ENCODE data around the gene FBL. TPM values are rescaled to one million over a fixed set of nuclear protein-coding genes. Genes with fewer than 3 reads are reported as not detected.

FBL gene
- total RNA-seq, 2 experiments from 2014 or later = 779 to 780 TPM

- ChIA-PET POLR2A (interaction anchor here (0.5 to 3.2 kb wide), 5 partner anchors 12 to 1521 kb away, joined by 3 to 12 read pairs (median 3); partner anchors contain the start of genes DYRK1B, PSMC4 and ZNF780A), CTCF (interaction anchor here (1.5 to 4.2 kb wide), 3 partner anchors 12 to 125 kb away, joined by 6 to 18 read pairs (median 13); partner anchors contain the start of genes DYRK1B and PSMC4)
Measured at GRCh38 chr19:39845584-39845932, 621 bp downstream of the FBL start.

- POLR2A ChIA-PET = interaction anchor here (0.6 to 3.2 kb wide), 5 partner anchors 12 to 247 kb away, joined by 3 to 12 read pairs (median 3); partner anchors contain the start of genes DYRK1B, PSMC4 and ZNF780A
- CTCF ChIA-PET = interaction anchor here (1.5 to 4.2 kb wide), 3 partner anchors 12 to 125 kb away, joined by 6 to 18 read pairs (median 13); partner anchors contain the start of genes DYRK1B and PSMC4
Measured at GRCh38 chr19:39845172-39845571, 1.0 kb downstream of the FBL start.

DNA sequence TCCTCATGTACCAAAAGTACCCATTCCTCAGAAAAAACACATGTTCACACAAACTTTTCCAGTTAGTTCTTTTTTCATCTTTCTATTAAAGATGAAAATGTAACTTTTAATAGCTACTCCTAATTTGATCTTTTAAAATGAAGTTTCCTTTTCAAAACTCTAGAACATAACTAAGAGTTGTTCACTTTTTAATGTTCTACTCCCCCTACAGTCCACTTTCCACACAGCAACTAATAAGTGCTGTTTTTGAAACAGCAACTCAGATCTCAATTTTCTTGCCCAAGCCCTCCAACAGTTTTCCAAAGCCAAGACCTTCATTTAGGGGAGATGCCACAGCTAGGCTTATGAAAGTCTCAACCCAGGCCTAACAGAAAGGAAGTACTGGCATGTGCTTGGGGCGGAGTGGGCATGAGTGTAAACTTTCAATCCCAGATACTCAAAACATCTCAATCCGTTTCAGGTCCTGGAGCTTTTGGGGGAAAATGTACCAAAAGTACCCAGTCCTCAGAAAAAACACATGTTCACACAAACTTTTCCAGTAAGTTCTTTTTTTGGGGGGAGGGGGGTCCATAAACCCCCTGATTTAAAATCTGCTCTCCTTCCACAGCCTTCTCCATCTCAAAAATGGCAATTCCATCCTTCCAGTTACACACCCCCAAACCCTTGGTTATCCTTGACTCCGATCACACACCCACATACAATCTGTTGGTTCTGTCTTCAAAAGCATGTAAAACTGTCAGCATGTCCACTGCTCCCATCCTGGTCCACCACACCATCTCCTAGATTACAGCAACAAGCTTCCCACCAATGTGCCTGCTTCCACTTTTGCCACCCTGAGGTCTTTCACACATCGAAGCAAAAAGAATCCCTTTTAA is 2.0 kb downstream of the FBL start:
- ChIA-PET CTCF (interaction anchor here (0.9 to 4.2 kb wide), 5 partner anchors 11 to 397 kb away, joined by 3 to 18 read pairs (median 7); partner anchors contain the start of genes DYRK1B and PSMC4), POLR2A (interaction anchor here (0.5 to 3.2 kb wide), 4 partner anchors 11 to 1760 kb away, joined by 3 to 12 read pairs (median 4); partner anchors contain the start of genes DYRK1B and PSMC4)

- POLR2A ChIA-PET = interaction anchor here (0.6 to 0.9 kb wide), 3 partner anchors 9 to 348 kb away, joined by 3 to 4 read pairs (median 4); partner anchors contain the start of genes DYRK1B and PSMC4
Measured at GRCh38 chr19:39842693-39843435, 3.3 kb downstream of the FBL start.

GRCh38 chr19:39841041-39841440 is 5.1 kb downstream of the FBL start:
- POLR2A ChIA-PET = no interaction called here
- CTCF ChIA-PET = interaction anchor here (1.2 kb wide), 2 partner anchors 48 to 130 kb away, joined by 3 to 4 read pairs; partner anchors contain the start of gene PSMC4

More at GRCh38 chr19:39842693-39843435, 3.3 kb downstream of the FBL start:
- CTCF ChIA-PET = interaction anchor here (0.9 to 3.1 kb wide), 3 partner anchors 9 to 50 kb away, joined by 3 to 13 read pairs (median 7); partner anchors contain the start of gene DYRK1B

DNA sequence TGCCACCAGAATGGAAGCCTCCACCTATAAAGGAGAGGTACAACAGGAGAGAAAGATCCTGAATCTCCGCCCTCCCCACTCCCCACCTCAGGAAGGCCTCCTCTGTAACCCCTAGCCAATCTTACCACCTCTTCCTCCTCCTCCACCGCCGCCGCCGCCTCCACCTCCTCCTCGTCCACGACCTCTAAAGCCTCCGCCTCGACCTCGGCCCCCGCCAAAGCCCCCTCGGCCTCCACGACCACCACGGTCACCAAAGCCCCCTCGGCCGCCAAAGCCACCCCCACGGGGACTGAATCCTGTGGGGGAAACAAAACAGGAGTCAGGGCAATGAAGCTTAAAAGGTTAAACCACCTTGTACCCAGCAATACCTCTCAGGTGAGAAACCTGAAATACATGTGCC is 5.7 kb downstream of the FBL start:
- CTCF ChIA-PET = interaction anchor here (0.6 to 1.2 kb wide), 3 partner anchors 48 to 1714 kb away, joined by 3 to 4 read pairs (median 3); partner anchors contain the start of gene PSMC4
- POLR2A ChIA-PET = no interaction called here

- ChIA-PET POLR2A (no interaction called here), CTCF (interaction anchor here (0.6 to 1.2 kb wide), 2 partner anchors 131 to 1715 kb away, joined by 3 to 4 read pairs; partner anchors contain the start of gene PSMC4)
Measured at GRCh38 chr19:39839678-39840327, 6.4 kb downstream of the FBL start.

DNA sequence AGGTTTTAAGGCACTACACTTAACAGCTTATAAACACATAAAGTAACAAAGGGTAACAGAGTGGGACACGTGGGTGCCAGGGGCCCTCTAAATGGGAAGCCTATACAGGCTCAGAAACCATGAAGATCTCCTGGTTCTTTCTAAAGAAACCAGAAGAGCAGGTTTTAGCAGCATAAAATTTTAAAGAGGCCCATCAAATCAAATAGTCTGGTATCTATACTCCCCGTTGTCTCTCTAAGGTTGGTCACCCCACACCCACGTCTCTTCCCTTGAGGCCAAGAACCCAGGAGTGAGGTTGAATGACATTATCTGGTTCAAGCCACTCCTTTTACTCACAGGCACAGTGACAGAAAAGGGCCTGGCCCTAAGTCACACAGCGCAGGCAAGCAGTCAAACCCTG is 7.6 kb downstream of the FBL start:
- ChIA-PET POLR2A (no interaction called here), CTCF (no interaction called here)

GRCh38 chr19:39837978-39838377 is 8.2 kb downstream of the FBL start:
- CTCF ChIA-PET = no interaction called here
- POLR2A ChIA-PET = no interaction called here

GRCh38 chr19:39834287-39834841 is 11.8 kb downstream of the FBL start:
- CTCF ChIA-PET = interaction anchor here (0.8 to 2.2 kb wide), 5 partner anchors 10 to 158 kb away, joined by 3 to 13 read pairs (median 5); no protein-coding TSS in a partner anchor
- POLR2A ChIA-PET = interaction anchor here (1.1 to 2.1 kb wide), 3 partner anchors 8 to 514 kb away, joined by 3 to 12 read pairs (median 4); partner anchors contain the start of genes C19orf47 and FBL

DNA sequence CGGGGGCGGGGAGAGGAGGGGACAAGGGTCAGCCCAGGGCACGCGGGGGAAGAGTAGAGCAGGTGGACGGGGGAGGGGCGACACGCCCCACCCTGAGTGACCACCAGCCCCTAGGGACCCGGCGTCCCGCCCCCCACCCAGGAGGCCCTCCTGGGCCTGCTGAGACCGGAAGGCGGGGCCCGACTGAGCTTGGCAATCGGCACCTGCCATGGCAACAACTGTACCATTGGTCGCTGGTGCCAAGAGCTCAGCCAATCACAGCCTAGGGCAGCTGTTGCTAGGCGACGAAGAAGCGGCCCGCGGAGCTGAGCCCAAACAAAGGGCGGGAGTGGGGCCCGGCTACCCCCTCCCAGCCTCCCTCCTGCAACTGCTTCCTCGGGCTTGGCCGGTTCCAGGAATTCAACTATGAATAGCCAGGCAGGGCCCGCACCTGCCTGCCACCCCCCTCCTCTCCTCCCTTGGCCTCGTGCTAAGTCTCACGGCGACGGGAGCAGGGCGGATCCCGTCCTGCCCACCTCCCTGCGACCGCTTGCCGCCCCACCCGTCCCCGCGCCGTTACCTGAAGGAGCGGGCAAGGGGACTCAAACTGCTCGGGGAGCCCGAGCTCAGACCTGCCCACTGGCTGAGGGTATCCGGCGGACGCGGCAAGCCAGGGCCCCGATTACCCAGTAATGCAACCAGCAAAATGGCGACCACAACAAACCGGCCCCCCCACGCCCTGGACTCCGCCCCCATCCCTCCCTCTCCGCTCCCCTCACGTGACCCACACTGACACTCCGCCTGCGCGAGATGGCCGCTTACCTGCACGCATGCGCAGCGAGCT is 12.5 kb downstream of the FBL start, which contains the start of gene DYRK1B:
Gene DYRK1B (minus strand): TSS at position 699 of the 823 bp plus-strand sequence. CDS start 2,295 bp downstream, outside the sequence.
- ChIA-PET POLR2A (interaction anchor here (0.9 to 2.1 kb wide), 4 partner anchors 9 to 515 kb away, joined by 3 to 12 read pairs (median 4); partner anchors contain the start of genes C19orf47 and FBL), CTCF (interaction anchor here (0.8 to 2.2 kb wide), 5 partner anchors 11 to 158 kb away, joined by 3 to 13 read pairs (median 5); no protein-coding TSS in a partner anchor)

GRCh38 chr19:39833160-39833463 is 13.1 kb downstream of the FBL start:
- POLR2A ChIA-PET = interaction anchor here (0.9 to 2.1 kb wide), 3 partner anchors 12 to 515 kb away, joined by 3 to 12 read pairs (median 3); partner anchors contain the start of genes C19orf47 and FBL
- CTCF ChIA-PET = interaction anchor here (1.2 to 2.2 kb wide), 3 partner anchors 11 to 40 kb away, joined by 3 to 13 read pairs (median 5); no protein-coding TSS in a partner anchor

DNA sequence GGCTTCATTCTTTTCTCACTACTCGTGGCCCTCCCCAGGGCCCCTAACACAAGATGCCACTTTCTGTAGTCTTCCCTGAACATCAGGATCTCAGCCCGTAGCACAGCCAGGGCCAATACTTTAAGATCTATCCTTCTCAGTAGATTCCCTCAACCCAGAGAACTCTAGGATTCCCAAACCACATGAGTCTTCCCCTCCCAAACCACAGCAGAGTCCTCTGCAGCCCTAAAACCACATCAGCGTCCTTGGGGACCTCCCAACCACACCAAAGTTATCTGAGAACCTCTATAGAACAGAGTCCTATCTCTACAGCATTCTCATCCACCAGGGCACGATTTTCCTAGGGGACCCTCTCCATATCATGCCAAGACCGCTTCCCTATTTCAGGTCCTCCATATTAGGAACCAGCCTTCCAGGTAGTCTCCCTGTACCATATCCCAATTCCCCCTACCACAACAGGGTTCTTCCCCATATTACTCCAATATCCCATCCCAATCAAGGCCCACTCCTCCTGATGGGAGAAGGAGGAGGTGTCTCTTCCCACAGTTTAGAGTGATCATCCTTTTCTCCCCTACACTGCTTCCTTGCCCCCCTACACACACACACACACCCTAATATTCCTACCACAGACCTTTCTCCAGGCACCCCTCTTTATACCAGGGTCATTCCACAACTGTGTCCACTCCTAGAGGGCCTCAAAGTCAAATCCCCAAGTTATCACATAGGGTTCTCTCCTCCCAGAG is 13.7 kb downstream of the FBL start:
- ChIA-PET CTCF (interaction anchor here (2.2 kb wide), 1 partner anchor 12 kb away, joined by 13 read pairs; no protein-coding TSS in a partner anchor), POLR2A (interaction anchor here (2.1 kb wide), 1 partner anchor 13 kb away, joined by 12 read pairs; the partner anchor contains the start of gene FBL)

DNA sequence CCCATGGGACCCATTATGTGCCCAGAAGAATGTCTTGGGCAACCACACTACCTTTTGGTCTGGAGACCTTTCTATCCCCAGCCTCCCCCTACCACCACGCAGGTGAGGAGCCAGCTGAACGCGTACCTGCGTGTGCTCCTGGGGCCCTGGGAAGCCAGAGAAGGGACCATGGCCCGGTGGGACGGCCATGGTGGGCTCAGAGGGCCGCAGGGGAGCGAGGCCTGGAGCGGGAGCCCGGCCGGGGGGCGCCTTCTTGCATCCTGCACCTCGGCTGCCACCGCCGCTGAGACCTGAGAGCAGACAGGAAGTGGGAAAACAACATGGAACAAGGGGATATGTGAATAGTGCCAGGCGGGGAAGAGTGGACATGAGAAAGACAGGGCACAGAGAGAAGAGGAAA is 14.5 kb downstream of the FBL start:
- ChIA-PET POLR2A (no interaction called here), CTCF (interaction anchor here (0.6 kb wide), 1 partner anchor 312 kb away, joined by 3 read pairs; no protein-coding TSS in a partner anchor)

DNA sequence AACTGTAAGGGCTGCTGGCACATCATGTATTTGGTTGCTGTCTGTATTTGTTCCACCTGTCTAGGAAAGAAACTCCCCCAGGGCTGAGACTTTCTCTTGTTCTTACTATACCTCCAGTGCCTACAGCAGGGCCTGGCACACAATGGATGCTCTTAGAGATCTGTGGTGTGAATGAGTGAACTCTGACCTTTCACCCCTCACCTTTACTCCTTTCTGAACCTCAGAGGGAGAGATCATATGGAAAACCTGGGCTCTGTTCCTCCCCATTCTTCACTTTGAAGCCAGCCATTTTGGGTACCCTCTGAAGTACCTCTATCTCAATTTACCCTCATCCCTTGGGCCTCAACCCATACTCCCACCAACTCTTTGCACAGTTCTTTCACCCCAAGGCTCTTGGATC is 15.3 kb downstream of the FBL start:
- POLR2A ChIA-PET = interaction anchor here (0.6 kb wide), 1 partner anchor 166 kb away, joined by 3 read pairs; the partner anchor contains the start of gene ZNF546
- CTCF ChIA-PET = interaction anchor here (0.6 kb wide), 1 partner anchor 313 kb away, joined by 3 read pairs; no protein-coding TSS in a partner anchor

DNA sequence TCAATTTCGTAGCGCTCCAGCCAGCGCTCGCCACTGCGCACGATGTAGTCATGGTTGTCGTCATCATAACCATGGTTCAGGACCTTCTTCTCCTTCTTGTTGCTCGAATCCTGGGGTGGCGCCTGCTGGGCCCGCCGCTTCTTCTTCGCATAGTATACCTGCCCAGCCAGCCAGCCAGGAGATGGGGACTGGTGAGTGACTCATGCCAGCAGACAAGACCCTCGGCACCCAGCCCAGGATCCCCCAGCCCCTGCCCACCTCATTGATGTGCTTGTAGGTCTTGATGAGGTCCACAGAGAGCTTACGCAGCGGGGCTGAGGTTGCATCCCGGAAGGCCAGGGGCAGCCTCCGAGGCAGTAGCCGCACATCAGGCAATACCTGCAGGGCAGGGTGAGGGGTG is 15.8 kb downstream of the FBL start:
- POLR2A ChIA-PET = interaction anchor here (0.6 kb wide), 1 partner anchor 166 kb away, joined by 3 read pairs; the partner anchor contains the start of gene ZNF546
- CTCF ChIA-PET = no interaction called here
